ENCODE measurements around the gene LTBP2. TPM values are rescaled to one million over a fixed set of nuclear protein-coding genes. Genes with fewer than 3 reads are reported as not detected.

LTBP2 gene
- total and polyA plus RNA-seq, 5 donors from 2014 or later = 0.02 to 0.54 (median 0.17) TPM

- H3K36me3 Mint-ChIP-seq = no peaks in the 10 kb centered on the region
- ATAC-seq (ENCODE audit: low read depth in 2 of 2) (no peak), DNase-seq (no peak)
- peaks cover 8% of the 10 kb centered on the region for H3K27me3 Mint-ChIP-seq
- Histone ChIP-seq H3K9me3 (ENCODE audit: control insufficient read depth in 2 of 2, low read length in 2 of 2) (no peaks in the 10 kb centered on the region), H3K27ac (ENCODE audit: insufficient read depth, low read length, poor library complexity, severe bottlenecking) (no peak overlapping the region), H3K27me3 (ENCODE audit: control insufficient read depth, insufficient read depth, low read length) (peaks cover 2% of the 10 kb centered on the region), H3K4me1 (ENCODE audit: control insufficient read depth, insufficient read depth, low read length, poor library complexity, severe bottlenecking) (no peaks in the 10 kb centered on the region), H3K36me3 (ENCODE audit: control insufficient read depth, insufficient read depth, low read length) (no peaks in the 10 kb centered on the region), H3K4me3 (ENCODE audit: low read depth, low read length) (no peak overlapping the region)
- H3K27ac Mint-ChIP-seq = no peak overlapping the region
- H3K9me3 Mint-ChIP-seq = no peaks in the 10 kb centered on the region
- no peak overlapping the region for H3K4me3 Mint-ChIP-seq
- H3K4me1 Mint-ChIP-seq = peaks cover 0 to 4% (median under 1%) of the 10 kb centered on the region in 4 donors
Observed at GRCh38 chr14:74558655-74559054, 53.4 kb downstream of the LTBP2 start.

DNA sequence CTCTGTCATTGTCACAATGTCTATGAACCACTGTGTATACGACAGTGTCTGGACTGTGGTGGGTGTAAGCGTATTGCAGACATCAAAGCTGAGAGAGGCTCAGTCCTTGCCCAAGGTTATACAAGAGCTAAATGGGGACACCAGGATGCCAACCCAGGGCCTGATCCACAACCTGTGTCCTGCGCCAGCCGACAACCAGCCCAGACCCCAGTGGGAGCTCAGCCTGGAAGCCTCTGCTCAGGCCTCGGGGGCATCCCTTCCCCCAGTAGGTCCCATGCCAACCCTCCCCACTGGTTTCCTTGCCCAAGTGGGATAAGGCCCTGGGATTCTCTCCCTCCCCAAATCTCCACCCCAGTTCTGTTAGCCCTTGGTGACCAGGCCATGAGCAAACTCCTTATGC, 54.3 kb downstream of the LTBP2 start:
- Histone ChIP-seq H3K4me3 (ENCODE audit: low read depth, low read length) (no peak overlapping the region), H3K27ac (ENCODE audit: insufficient read depth, low read length, poor library complexity, severe bottlenecking) (no peak overlapping the region), H3K9me3 (ENCODE audit: control insufficient read depth in 2 of 2, low read length in 2 of 2) (no peaks in the 10 kb centered on the region), H3K36me3 (ENCODE audit: control insufficient read depth, insufficient read depth, low read length) (no peaks in the 10 kb centered on the region), H3K27me3 (ENCODE audit: control insufficient read depth, insufficient read depth, low read length) (peaks cover 2% of the 10 kb centered on the region), H3K4me1 (ENCODE audit: control insufficient read depth, insufficient read depth, low read length, poor library complexity, severe bottlenecking) (no peaks in the 10 kb centered on the region)
- ATAC-seq (ENCODE audit: low read depth in 2 of 2) (no peak), DNase-seq (no peak)
- Mint-ChIP-seq H3K9me3 (no peaks in the 10 kb centered on the region), H3K36me3 (no peaks in the 10 kb centered on the region), H3K27me3 (peaks cover 4% of the 10 kb centered on the region), H3K4me1 (peaks cover 0 to 4% (median 0%) of the 10 kb centered on the region in 4 donors), H3K4me3 (no peak overlapping the region), H3K27ac (no peak overlapping the region)

GRCh38 chr14:74555476-74556050, 56.5 kb downstream of the LTBP2 start:
- H3K4me1 Mint-ChIP-seq = peaks cover 0 to 4% (median 0%) of the 10 kb centered on the region in 4 donors
- no peaks in the 10 kb centered on the region for H3K9me3 Mint-ChIP-seq
- H3K27me3 Mint-ChIP-seq = peaks cover 4% of the 10 kb centered on the region

GRCh38 chr14:74554742-74555362, 57.2 kb downstream of the LTBP2 start:
- Histone ChIP-seq H3K36me3 (ENCODE audit: control insufficient read depth, insufficient read depth, low read length) (no peaks in the 10 kb centered on the region), H3K27ac (ENCODE audit: insufficient read depth, low read length, poor library complexity, severe bottlenecking) (no peak overlapping the region), H3K4me3 (ENCODE audit: low read depth, low read length) (no peak overlapping the region), H3K4me1 (ENCODE audit: control insufficient read depth, insufficient read depth, low read length, poor library complexity, severe bottlenecking) (no peaks in the 10 kb centered on the region), H3K9me3 (ENCODE audit: control insufficient read depth in 2 of 2, low read length in 2 of 2) (no peaks in the 10 kb centered on the region), H3K27me3 (ENCODE audit: control insufficient read depth, insufficient read depth, low read length) (peaks cover 2% of the 10 kb centered on the region)
- ATAC-seq (ENCODE audit: low read depth in 2 of 2) (no peak), DNase-seq (no peak)
- H3K9me3 Mint-ChIP-seq = no peaks in the 10 kb centered on the region
- no peak overlapping the region for H3K4me3 Mint-ChIP-seq
- H3K4me1 Mint-ChIP-seq = peaks cover 0 to 4% (median 0%) of the 10 kb centered on the region in 4 donors
- no peaks in the 10 kb centered on the region for H3K36me3 Mint-ChIP-seq
- no peaks in the 10 kb centered on the region for H3K27me3 Mint-ChIP-seq
- H3K27ac Mint-ChIP-seq = no peak overlapping the region

More at GRCh38 chr14:74555476-74556050, 56.5 kb downstream of the LTBP2 start:
- no peaks in the 10 kb centered on the region for H3K4me1 ChIP-seq (ENCODE audit: control insufficient read depth, insufficient read depth, low read length, poor library complexity, severe bottlenecking)
- H3K4me3 Mint-ChIP-seq = no peak overlapping the region
- H3K36me3 Mint-ChIP-seq = no peaks in the 10 kb centered on the region
- ATAC-seq (ENCODE audit: low read depth in 2 of 2) (no peak), DNase-seq (no peak)
- no peaks in the 10 kb centered on the region for H3K36me3 ChIP-seq (ENCODE audit: control insufficient read depth, insufficient read depth, low read length)
- H3K27me3 ChIP-seq (ENCODE audit: control insufficient read depth, insufficient read depth, low read length) = peaks cover 2% of the 10 kb centered on the region
- no peak overlapping the region for H3K4me3 ChIP-seq (ENCODE audit: low read depth, low read length)
- peak overlapping the region in 1 of 3 donors; percentile 38 for H3K27ac Mint-ChIP-seq
- no peak overlapping the region for H3K27ac ChIP-seq (ENCODE audit: insufficient read depth, low read length, poor library complexity, severe bottlenecking)
- H3K9me3 ChIP-seq (ENCODE audit: control insufficient read depth in 2 of 2, low read length in 2 of 2) = no peaks in the 10 kb centered on the region

DNA sequence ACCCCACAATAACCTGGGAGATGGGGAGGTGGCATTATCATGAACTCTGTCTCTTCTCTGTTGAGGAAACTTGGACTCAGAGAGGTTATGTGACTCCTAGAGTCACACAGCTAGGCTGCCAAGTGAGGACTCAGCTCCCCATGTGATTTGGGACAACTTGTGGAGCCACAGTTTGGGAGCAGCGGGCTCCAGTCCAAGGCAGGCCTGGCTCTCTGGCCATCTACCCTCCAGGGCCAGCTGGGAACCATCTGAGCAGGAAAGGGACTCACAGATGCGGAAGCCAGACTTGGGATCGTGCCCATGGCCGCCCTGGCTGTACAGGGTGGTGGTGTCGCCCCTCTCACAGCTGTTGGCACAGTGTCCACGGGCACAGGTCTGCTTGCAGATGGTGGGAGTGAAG, 59.4 kb downstream of the LTBP2 start:
- DNase-seq (no peak), ATAC-seq (ENCODE audit: low read depth in 2 of 2) (no peak)
- Mint-ChIP-seq H3K4me1 (peaks cover 0 to 4% (median 0%) of the 10 kb centered on the region in 4 donors), H3K36me3 (no peaks in the 10 kb centered on the region), H3K27me3 (peaks cover 5% of the 10 kb centered on the region), H3K4me3 (no peak overlapping the region), H3K27ac (no peak overlapping the region), H3K9me3 (peaks cover 0 to 1% (median 0%) of the 10 kb centered on the region in 7 donors)
- Histone ChIP-seq H3K36me3 (ENCODE audit: control insufficient read depth, insufficient read depth, low read length) (no peaks in the 10 kb centered on the region), H3K4me1 (ENCODE audit: control insufficient read depth, insufficient read depth, low read length, poor library complexity, severe bottlenecking) (no peaks in the 10 kb centered on the region), H3K9me3 (ENCODE audit: control insufficient read depth in 2 of 2, low read length in 2 of 2) (no peaks in the 10 kb centered on the region), H3K27ac (ENCODE audit: insufficient read depth, low read length, poor library complexity, severe bottlenecking) (no peak overlapping the region), H3K27me3 (ENCODE audit: control insufficient read depth, insufficient read depth, low read length) (no peaks in the 10 kb centered on the region), H3K4me3 (ENCODE audit: low read depth, low read length) (no peak overlapping the region)

GRCh38 chr14:74551431-74552371, 60.3 kb downstream of the LTBP2 start:
- H3K27ac Mint-ChIP-seq = no peak overlapping the region
- peaks cover 0 to 1% (median 0%) of the 10 kb centered on the region in 7 donors for H3K9me3 Mint-ChIP-seq
- H3K4me3 Mint-ChIP-seq = no peak overlapping the region

DNA sequence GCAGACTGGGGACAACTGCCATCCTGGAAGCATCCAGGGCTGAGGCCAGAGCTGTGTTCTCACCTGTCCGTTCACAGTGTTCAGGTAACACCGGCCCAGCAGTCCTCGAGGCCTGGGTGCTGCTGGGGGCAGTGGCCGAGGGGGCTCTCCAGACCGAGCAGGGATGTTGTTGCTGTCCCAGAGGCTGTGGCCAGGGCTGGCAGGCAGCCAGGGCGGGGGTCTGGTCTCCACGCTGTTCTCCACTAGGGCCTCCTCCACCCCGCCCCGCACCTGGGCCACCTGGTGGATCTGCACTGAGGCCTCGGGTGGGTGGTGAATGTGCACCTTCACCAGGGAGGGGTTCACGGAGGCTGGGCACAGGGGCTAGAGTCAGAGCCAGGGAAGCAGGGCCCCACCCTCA, 61.0 kb downstream of the LTBP2 start:
- no peaks in the 10 kb centered on the region for H3K4me1 ChIP-seq (ENCODE audit: control insufficient read depth, insufficient read depth, low read length, poor library complexity, severe bottlenecking)
- H3K9me3 ChIP-seq (ENCODE audit: control insufficient read depth in 2 of 2, low read length in 2 of 2) = no peaks in the 10 kb centered on the region
- peaks cover 0 to 4% (median 0%) of the 10 kb centered on the region in 4 donors for H3K4me1 Mint-ChIP-seq
- peaks cover 5% of the 10 kb centered on the region for H3K27me3 Mint-ChIP-seq
- ATAC-seq (ENCODE audit: low read depth in 2 of 2) (no peak), DNase-seq (no peak)
- no peaks in the 10 kb centered on the region for H3K36me3 Mint-ChIP-seq
- no peak overlapping the region for H3K4me3 ChIP-seq (ENCODE audit: low read depth, low read length)
- H3K4me3 Mint-ChIP-seq = no peak overlapping the region
- peaks cover 0 to 1% (median 0%) of the 10 kb centered on the region in 7 donors for H3K9me3 Mint-ChIP-seq
- no peak overlapping the region for H3K27ac ChIP-seq (ENCODE audit: insufficient read depth, low read length, poor library complexity, severe bottlenecking)
- H3K27me3 ChIP-seq (ENCODE audit: control insufficient read depth, insufficient read depth, low read length) = no peaks in the 10 kb centered on the region
- no peak overlapping the region for H3K27ac Mint-ChIP-seq
- no peaks in the 10 kb centered on the region for H3K36me3 ChIP-seq (ENCODE audit: control insufficient read depth, insufficient read depth, low read length)

More at GRCh38 chr14:74551431-74552371, 60.3 kb downstream of the LTBP2 start:
- Histone ChIP-seq H3K36me3 (ENCODE audit: control insufficient read depth, insufficient read depth, low read length) (no peaks in the 10 kb centered on the region), H3K4me3 (ENCODE audit: low read depth, low read length) (no peak overlapping the region), H3K27me3 (ENCODE audit: control insufficient read depth, insufficient read depth, low read length) (no peaks in the 10 kb centered on the region), H3K27ac (ENCODE audit: insufficient read depth, low read length, poor library complexity, severe bottlenecking) (no peak overlapping the region), H3K9me3 (ENCODE audit: control insufficient read depth in 2 of 2, low read length in 2 of 2) (no peaks in the 10 kb centered on the region), H3K4me1 (ENCODE audit: control insufficient read depth, insufficient read depth, low read length, poor library complexity, severe bottlenecking) (no peaks in the 10 kb centered on the region)
- ATAC-seq (ENCODE audit: low read depth in 2 of 2) (no peak), DNase-seq (no peak)
- no peaks in the 10 kb centered on the region for H3K36me3 Mint-ChIP-seq
- H3K27me3 Mint-ChIP-seq = peaks cover 5% of the 10 kb centered on the region
- peaks cover 0 to 4% (median 0%) of the 10 kb centered on the region in 4 donors for H3K4me1 Mint-ChIP-seq
